ENCODE measurements around the gene EEF1B2. TPM values are rescaled to one million over a fixed set of nuclear protein-coding genes. Genes with fewer than 3 reads are reported as not detected.
"Not testable (repeated sequence)": the region's sequence is repeated elsewhere in the genome, so short reads cannot be mapped to it uniquely, and the experiment has no call there.

EEF1B2 gene
- polyA plus RNA-seq, 12 donors = 499 to 1,036 (median 996) TPM; not detected in 1

DNA sequence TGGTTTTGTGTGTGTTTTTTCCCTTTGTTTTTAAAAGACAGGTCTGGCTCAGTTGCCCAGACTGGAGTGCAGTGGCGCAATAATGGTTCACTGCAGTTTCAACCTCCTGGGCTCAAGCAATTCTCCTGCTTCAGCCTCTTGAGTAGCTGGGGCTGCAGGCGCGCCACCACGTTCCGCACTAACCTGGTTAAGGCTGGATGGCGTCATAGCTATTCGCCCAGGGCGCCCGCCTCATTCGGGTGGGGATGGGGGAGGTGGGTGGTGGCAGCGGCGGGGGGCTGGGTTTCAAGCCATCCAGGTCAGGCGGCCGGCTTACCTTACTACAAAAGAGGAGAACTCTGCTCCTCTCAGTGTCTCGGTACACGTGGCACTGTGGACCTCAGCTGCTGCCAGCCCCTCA is 42.8 kb downstream of the EEF1B2 start:
- DNase-seq = no peak

DNA sequence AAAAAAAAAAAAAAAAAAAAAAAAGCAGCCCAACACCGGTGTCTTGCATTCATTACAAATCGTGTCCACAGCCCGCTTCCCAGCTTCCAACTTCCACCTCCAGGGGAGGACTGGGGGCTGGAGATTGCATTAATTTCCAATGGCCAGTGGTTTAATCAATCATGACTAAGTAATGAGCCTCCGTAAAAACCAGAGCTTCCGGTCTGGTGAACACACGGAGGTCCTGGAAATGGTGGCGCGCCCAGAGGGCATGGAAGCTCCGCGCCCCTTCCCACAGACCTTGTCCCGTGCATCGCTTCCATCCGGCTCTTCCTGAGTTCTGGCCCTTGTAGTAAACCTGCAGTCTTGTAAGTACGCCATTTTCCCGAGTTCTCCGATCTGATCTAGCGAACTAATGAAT is 43.6 kb downstream of the EEF1B2 start:
- no peak for DNase-seq

DNA sequence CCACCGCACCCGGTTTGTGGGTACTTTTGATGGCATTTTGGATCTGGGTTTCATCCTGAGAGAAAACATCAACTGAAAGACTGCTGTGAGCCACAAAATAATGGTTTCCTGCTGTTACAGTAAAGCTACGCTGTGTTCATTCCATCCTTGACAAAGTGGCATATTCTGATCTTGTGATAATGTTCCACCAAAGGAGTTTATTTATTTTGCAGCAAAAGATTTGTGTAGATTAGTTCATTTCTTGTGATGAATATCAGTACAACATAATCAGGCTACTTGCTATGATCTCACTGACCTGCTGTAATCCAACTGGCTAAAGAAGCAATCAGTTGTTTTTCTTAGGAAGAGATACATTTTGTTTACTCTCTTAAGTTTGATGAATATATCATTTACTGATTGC is 45.0 kb downstream of the EEF1B2 start:
- no peak for DNase-seq

DNA sequence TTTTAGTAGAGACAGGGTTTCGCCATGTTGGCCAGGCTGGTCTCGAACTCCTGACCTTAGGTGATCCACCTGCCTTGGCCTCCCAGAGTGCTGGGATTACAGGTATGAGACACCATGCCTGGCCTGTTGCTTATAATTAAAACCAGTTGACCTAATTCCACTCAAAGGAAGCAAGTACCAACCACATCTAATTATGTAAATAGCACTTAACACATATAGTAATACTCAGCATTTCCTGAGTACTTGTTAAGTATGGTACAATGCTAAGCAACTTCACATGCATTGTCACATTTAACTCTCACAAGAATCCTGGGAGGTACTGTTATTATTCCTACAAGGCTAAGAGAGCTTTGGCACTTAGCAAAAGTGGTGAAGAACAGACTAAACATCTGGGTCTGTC is 47.6 kb downstream of the EEF1B2 start:
- DNase-seq = not testable (repeated sequence)

DNA sequence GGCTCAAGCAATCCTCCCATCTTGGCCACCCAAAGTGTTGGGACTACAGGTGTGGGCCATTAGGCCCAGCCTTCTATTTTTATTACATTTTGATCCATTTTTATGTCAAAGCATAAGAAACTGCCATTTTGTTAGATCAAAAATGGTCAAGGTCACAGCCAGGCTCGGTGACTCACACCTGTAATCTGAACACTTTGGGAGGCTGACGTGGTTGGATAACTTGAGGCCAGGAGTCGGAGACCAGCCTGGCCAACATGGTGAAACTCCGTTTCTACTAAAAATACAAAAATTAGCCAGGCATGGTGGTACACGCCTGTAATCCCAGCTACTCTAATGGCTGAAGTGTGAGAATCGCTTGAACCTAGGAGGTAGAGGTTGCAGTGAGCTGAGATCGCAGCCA is 49.2 kb downstream of the EEF1B2 start:
- DNase-seq = no peak

DNA sequence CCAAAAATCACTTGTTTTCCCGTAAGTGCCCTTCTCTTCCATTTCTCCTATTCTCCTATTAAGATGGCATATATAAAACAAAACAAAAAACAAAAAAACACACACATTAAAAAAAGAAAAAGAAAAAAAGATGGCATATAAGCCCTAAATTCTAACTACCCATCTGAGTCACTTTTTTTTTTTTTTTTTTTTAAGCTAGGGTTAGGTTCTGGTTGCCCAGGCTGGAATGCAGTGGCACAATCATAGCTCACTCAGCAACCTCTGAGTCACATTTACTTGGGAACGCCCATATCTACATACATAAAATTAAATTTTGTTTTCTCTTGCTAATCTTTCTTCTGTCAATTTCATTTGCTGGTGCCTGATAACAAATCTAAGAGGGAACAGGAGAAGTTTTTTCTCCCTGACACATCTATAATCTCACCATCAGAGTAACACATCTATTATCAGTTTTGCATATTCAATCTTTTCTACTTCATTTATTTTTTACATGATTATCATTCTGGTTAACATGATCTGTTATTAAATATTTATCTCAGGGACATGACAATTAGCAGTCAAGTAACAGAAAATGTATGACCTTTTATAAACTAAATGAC is 52.1 kb downstream of the EEF1B2 start:
- no peak for DNase-seq

Other genes starting within 250 kb of the EEF1B2 start
- 10 to 100 TPM in 3 of 12 donors, 1 to 10 TPM in 9; 6.6 to 38.6 (median 8.2) TPM for gene INO80D, start 73.7 kb upstream of the EEF1B2 start, polyA plus RNA-seq (ENCODE audit: insufficient read length in 12 of 12)
- 10 to 100 TPM in 11 of 12 donors, not detected in 1; 42.3 to 92.5 (median 75.4) TPM for gene NDUFS1, start 451 bp upstream of the EEF1B2 start, polyA plus RNA-seq (ENCODE audit: insufficient read length in 12 of 12)
- gene ZDBF2, start 114.8 kb downstream of the EEF1B2 start, polyA plus RNA-seq (ENCODE audit: insufficient read length in 12 of 12) = 10 to 100 TPM in 8 of 12 donors, 1 to 10 TPM in 3, not detected in 1; 7.1 to 17.4 (median 12.6) TPM

Measured in muscle of arm (tissue), 12 donors.